ENCODE data around the gene C12orf60.
"Not testable (repeated sequence)": the region's sequence is repeated elsewhere in the genome, so short reads cannot be mapped to it uniquely, and the experiment has no call there.

The C12orf60 gene, protein sequence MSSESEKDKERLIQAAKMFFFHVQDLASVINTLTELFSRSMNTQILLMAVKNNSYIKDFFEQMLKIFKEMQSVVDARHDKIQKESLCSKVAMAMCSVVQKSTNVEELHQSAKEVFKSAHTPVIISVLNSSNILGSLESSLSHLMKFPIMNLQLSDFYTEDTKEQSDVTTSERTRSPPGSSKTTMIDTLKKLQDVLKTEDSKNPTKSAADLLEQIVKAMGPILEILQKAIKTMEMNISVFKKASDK

DNA sequence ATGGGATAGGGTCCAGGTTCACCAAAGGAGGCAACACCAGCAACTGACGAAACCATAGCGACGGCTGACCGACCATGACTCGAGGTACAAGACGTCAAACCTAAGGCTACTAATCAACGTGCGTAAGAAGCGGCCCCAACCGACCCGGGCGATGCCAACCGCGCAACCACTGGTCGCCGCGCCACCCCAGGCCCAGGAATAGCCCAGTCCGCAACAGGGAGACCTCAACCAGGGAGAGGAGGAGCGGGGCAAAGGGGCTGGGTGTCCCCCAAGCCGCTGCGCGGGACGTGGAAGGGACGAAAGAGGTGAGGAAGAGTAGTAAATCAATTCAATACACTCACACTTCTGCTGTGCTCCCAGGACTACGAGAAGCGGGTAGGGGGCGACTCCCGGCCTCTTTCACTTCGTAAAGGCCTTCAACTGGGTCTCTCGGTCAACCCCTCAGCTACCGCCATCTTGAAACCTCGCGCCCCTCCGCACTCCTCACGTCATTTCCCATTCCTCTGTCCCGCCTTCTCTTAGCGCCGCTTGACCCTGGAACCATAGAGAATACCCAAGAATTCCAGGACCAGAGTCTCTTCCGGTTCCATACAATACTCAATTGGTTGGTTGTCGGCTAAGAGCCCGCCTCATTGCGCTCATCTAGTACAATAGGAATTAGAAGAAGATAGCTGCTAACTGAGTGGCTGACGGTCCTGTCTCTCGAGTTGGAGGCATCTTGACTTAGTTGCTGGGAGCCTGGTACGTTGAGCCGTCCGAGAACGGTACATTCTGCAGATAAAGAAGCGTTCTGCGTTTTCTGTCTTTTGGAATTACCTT, at the start of gene C12orf60, which contains the start of gene WBP11:
TSS of gene C12orf60 (plus strand) at position 660 of the 819 bp plus-strand sequence. CDS start 19,266 bp downstream, outside the sequence.
TSS of gene WBP11 (minus strand) at position 468 of the 819 bp plus-strand sequence. CDS start 2,095 bp downstream, outside the sequence.
- DNase-seq (ENCODE audit: low read depth in 3 of 3, low spot score in 1 of 3) = peak; percentile 60 to 71 (median 69)

DNA sequence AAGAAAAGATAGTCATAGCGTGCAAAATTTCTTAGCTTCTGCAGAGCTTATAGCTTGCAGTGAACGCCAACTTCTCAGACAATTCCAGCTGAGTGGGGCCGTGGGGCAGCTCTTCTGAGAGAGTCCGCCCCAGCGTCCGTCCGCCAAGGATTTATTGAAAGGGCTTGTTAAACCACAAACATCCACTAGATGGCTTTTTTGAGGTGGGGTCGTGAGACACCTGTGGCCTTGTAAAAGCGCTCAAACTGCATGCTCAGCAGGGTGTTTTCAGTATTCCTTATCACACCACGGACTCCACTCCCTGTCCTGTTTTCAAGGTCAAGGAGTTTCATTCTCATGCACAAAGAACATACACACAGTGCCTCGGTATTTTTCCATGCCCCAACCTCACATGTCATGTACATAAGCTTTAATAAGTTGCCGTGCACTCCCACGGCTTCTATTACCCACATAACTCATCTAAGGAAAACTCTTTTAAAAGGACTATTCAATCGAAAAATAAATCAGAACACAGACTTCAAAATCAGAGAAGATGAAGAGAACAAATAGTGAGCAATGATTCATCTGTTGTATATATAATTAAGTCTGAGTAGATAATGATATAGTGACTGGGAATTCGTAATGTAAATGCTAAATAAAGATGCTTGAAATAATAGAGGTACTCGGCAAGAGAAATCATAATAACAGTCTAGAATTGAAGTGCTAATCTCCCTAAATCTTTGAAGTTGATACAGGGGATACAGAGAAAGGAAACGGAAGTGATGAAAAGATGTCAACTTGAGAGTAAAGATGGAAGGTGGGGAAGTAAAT, 46.9 kb upstream of the C12orf60 start:
- no peak for DNase-seq (ENCODE audit: low read depth in 3 of 3, low spot score in 1 of 3)

DNA sequence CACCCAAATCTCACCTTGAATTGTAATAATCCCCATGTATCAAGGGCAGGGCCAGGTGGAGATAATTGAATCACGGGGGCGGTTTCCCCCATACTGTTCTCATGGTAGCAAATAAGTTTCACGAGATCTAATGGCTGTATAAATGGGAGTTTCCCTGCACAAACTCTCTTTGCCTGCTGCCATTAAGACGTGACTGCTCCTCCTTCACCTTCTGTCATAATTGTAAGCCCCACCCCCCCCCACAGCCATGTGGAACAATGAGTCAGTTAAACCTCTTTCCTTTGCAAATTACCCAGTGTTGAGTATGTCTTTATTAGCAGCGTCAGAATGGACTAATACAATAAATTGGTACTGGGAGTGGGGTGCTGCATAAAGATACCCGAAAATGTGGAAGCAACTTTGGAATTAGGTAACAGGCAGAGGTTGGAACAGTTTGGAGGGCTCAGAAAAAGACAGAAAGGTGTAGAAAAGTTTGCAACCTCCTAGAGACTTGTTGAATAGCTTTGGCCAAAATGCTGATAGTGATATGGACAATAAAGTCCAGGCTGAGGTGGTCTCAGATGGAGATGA, 43.7 kb upstream of the C12orf60 start:
- not testable (repeated sequence) for DNase-seq (ENCODE audit: low read depth in 3 of 3, low spot score in 1 of 3)

DNA sequence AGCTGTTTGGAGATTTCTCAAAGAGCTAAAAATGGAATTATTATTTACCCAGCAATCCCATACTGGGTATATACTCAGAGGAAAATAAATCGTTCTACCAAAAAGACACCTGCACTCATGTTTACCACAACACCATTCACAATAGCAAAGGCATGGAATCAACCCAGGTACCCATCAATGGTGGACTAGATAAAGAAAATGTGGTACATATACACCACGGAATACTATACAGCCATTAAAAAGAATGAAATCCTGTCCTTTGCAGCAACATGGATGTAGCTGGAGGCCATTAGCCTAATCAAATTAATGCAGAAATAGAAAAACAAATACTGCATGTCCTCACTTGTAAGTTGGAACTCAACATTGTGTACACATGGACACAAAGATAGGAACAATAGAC, 38.1 kb upstream of the C12orf60 start:
- no peak for DNase-seq (ENCODE audit: low read depth in 3 of 3, low spot score in 1 of 3)

DNA sequence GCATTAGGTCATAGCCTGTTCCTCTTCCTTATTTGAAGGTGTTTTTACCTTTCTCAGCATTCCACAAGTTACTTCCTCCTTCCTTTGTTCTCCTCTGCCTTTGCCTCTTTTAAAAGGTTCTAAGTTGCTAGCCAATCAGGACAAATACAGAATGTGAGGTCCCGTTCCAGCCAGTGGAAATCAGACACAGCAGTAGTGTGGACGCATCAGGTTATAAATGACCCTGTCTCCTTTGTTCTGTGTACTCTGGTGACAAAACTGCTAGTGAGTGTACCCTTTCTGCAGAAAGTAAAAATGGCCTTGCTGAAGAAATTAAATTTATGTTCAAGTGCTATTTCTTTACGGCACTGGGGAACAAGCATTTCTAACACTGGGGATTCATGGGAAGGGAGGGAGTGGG, 37.5 kb upstream of the C12orf60 start:
- DNase-seq (ENCODE audit: low read depth in 3 of 3, low spot score in 1 of 3) = not testable (repeated sequence)

DNA sequence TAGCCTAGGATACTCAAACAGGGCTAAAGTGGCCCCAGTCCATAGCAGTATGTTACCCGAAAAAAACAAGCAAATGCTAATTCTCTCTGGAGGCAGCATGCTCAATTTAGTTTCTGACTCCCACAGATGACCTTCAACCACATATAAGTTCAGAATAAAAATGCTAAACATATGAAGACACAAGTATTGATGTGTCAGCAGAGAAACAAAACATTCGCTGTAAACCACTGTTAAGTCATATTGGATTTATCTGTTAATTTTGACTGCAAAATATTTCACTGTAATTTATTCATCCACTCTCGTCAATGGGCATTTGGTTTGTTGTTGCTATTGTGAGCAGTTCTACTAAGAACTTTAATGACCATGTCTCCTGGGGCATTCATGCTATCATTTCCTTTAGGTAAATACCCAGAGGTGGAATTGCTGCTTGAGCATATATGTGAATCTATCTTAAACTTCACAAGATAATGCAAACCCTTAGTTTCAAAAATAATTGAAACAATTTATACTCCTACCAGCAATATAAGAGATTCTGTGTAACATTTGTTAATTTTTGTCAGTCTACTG, 36.7 kb upstream of the C12orf60 start:
- DNase-seq (ENCODE audit: low read depth in 3 of 3, low spot score in 1 of 3) = no peak

DNA sequence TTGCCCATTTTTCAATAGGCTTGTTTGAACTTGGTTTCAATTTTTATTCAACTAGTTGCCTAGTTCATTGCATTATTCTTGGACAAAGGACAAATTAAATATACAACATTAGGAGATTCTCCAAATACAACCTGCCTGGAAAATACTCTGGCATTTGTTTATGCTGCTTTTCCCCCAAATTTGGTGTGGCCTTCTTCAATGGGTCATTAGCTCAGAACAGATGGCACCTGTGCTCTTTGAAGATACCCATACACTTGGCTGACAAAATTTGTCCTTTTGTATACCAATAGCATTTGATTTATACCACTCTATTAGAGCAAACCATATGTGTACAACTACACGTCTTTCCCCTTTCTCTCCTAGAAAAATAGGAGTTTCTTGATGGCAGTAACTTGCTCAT, 35.9 kb upstream of the C12orf60 start:
- no peak for DNase-seq (ENCODE audit: low read depth in 3 of 3, low spot score in 1 of 3)

DNA sequence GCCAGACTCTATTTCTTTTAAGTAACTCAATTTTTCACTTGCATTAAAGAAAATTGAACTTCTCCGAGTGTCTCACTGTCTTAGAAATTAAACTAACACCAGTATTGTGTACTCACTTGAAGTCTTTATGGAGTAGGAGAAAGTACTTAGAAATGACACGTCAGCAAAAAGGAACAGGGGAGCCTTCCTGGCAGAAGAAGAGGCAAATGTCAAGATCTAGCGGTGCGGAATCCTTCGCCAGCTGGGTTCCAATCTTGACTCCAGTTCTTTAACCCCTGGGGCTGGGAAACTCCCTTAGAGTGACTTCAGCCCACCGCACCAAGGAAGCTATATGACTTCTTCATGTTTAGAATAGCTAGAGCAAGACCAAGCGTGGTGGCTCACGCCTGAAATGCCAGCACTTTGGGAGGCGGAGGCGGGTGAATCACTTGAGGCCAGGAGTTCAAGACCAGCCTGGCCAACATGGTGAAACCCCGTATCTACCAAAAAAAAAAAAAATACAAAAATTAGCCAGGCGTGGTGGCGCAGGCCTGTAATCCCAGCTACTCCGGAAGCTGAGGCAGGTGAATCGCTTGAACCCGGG, 34.6 kb upstream of the C12orf60 start:
- no peak for DNase-seq (ENCODE audit: low read depth in 3 of 3, low spot score in 1 of 3)

DNA sequence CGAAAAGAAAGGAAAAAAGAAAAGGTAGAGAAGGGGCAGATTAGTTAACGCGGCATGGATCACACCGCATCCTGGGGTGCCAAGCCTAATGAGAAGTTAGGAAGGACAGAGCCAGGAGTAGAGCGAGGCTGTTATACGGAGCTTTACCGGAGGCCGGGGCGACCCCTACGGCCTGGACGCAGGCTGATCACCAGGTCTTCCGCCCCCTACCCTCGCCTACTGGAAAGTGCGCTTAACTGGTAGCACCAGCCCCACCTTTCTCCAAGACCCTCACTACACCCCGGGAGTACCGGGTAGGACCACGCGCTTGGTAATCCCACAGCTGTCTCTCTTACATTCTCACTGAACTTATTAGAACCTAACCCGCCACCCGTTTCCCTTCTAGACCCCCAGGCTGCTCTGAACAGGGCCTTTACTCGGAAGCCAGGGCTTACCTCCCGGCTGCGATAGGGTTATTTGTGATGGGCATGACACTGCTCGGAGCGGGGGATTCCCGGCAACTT, 34.0 kb upstream of the C12orf60 start:
- DNase-seq (ENCODE audit: low read depth in 3 of 3, low spot score in 1 of 3) = no peak

DNA sequence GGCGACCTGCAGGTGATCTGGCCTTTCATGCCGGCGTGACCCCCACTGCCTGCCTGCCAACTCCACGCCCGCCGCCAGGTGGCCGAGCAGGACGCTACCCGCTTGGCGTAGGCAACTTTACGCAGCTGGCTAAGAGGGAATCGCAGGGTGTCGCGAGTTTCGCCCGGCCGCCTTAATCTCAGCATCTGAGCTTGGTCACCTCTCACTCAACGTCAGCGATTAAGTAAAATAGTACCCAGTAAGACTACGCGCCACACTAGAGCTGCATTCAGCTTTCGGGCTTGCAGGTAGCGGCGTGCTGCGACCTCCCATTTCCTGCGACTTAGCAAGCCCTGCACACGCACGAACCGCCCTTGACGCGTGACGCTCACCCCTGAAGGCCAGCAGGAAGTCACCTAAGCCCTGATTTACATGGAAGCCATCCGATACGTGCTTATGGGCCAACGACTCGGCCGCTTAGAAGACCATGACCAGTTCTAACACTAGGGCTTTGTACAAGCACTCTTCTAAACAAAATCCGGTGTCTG, 33.4 kb upstream of the C12orf60 start:
- DNase-seq (ENCODE audit: low read depth in 3 of 3, low spot score in 1 of 3) = peak; percentile 69 to 83 (median 74)

DNA sequence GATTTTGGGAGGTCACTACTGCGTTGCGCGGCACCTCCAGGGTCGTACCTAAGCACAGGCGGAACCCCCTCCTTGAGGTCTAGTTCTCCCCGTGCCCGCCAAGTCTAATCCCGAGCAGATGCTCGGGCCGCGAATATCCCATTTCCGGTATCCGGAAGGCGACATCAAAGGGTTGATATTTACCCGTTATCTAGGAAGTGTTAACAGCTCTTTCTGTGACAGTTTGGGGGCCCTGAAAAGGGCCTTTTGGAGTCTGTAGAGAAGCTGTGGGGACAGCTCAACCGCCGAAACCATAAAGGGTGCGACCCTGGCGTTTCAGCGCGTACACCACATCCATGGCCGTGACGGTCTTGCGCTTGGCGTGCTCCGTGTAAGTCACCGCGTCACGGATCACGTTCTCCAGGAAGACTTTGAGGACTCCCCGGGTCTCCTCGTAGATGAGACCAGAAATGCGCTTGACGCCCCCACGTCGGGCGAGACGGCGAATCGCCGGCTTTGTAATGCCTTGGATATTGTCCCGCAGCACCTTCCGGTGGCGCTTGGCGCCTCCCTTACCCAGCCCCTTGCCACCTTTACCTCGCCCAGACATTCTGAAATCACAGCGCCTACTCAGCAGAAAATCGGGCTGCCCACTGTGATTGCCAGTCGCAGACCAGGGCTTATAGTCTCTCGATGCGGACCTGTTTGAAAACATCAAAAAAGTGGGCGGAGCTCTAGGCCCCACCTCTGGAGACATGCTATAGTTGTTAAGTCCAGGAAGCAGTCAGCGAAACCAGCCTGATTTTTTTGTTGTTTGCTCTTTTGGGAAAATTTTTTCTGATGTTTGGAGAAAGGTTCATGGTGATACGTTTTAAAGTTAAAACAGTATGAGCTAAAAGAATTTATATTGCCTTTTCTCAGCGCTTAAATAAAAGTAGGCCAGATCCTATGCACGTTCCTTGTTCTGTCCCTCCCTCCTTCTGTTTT, 32.7 kb upstream of the C12orf60 start:
- DNase-seq (ENCODE audit: low read depth in 3 of 3, low spot score in 1 of 3) = peak; percentile 84 to 92 (median 88)

DNA sequence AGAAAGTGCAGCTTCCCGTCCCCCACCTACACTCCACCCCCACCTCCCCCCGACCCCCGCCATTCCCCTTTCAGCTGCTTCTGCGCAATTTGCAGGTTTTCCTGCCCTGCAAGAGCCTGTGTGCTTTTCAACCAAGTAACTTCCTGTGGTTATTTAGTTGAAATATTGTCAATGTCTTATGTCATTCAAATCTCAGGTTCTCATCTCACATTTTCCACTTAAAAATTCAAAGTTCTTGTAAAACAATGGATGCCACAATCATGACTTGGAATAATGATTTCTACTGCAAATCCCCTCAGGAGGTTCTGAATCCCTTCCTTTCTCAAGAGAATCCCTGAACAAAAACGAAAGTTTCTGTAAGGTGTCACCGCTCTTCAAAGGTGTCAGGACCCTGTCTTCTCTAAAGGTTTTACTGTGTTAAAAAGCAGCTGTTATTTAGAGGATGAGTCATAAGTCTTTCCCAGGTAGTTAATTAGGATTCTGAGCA, 31.8 kb upstream of the C12orf60 start:
- DNase-seq (ENCODE audit: low read depth in 3 of 3, low spot score in 1 of 3) = no peak

DNA sequence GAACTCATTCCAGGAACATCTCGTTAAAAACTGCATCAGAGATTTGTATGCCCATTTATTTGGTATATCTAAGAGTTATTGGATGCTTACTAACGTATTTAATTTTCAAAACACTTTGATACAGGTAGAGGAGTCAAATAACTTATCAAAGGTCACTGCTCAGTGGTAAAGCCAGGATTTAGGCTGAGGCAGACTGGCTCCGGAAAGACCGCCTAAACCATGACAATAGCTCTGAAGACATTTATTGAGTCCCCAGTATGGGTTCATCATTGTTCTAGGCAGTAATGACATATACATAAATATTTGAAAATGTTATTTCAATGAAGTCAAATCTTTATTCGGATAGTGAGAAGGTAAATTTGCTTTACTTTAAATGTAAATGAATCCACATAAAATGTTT, 30.5 kb upstream of the C12orf60 start:
- no peak for DNase-seq (ENCODE audit: low read depth in 3 of 3, low spot score in 1 of 3)

DNA sequence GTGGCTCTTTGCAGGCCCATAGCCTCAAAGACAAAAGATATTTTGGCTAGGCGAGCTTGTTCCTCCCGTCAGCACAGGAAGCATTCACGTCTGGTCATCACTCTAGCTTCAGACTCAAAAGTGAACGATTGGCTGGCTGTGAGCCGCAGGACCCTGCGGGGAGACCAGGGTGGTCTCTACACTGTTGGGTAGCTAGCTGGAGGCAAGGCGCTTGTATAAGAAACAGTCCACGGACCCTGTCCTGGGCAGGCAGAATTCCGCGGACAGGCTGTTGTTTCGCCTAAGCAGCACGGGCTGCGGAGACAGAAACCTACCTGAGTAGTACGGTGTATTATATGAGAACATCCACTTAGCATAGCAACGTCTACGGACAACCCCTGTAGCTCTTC, 29.8 kb upstream of the C12orf60 start:
- DNase-seq (ENCODE audit: low read depth in 3 of 3, low spot score in 1 of 3) = peak in 2 of 3 donors; percentile 13 to 17

DNA sequence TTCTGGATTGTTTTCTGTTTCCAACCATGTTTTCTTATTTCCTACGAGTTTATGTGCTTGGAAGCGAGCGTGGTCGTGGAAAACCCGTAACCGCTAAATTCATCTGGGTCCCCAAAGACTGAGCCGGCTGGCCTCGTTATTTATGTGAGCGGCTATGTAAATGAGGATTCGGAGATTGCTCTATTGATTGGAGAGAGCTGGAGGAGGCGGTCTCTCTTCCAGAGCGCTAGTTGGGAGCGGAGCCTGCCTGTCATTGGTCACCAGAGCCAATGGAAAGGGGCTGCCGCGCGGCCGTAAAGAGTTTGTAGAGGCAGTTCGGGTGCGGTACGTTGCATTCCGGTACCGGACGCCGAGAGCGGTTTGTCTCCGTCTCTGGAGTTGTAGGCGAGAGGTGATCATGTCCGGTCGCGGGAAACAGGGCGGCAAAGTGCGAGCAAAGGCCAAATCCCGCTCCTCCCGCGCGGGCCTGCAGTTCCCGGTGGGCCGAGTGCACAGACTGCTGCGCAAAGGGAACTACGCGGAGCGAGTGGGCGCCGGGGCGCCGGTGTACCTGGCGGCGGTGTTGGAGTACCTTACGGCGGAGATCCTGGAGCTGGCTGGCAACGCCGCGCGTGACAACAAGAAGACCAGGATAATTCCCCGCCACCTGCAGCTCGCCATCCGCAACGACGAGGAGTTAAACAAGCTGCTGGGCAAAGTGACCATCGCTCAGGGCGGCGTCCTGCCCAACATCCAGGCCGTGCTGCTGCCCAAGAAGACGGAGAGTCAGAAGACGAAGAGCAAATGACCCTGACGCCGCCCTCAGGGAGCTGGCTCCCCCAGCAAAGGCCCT, 29.2 kb upstream of the C12orf60 start:
- DNase-seq (ENCODE audit: low read depth in 3 of 3, low spot score in 1 of 3) = peak; percentile 67 to 71 (median 69)

DNA sequence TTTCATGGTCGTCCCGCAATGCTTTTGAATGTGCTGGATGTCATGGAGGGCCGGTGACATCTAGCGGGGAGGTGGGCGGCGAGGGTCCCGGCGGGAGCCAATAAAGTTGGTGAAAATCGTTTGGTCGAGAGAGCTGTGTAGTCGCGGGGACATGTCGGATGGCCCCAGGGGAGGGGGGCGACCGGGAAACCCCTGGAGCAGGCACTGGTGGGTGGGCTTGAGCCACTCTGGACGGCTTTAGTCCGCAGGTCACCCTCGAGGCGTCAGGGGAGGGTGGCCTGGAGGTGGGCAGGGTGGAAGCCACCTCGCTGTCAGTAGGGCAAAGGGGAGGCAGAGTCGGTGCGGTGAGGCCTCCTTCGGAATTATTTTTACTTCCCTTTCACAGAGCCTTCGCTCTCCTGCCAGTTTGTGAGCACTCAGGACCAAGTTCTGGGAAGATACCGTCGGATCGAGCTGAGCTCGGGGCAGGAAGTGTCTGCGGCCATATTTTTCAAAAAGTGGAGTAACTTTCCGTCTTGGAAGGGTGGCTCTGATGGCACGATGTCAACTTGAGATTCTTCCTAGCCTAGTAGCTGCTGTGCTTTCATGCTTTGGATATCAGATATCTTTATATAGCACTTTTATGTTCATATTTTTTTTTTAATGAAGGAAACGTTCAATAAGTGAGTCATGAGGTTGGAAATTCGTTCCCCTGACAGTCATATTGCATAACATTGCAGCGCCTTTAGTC, 28.4 kb upstream of the C12orf60 start:
- peak in 1 of 3 donors; percentile 18 for DNase-seq (ENCODE audit: low read depth in 3 of 3, low spot score in 1 of 3)

DNA sequence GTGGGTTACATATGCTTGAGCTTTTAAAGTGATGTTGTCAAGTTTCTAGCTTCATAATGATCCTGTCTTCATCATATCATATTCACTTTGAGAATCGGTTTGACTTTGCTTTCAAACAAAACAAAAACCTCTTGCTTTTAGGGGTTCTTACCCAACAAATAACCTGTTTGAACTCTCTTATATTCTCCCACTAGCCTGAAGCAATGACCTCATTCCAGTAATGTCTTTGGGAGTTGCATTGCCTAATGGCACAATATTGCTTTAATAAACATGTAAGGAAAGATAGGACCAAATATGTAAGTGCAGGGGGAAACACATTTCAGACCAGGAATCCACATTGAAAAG, 27.9 kb upstream of the C12orf60 start:
- no peak for DNase-seq (ENCODE audit: low read depth in 3 of 3, low spot score in 1 of 3)
